PC-9 (cell line): Measurements from ENCODE around the gene NFIX. TPM values are rescaled to one million over a fixed set of nuclear protein-coding genes. Genes with fewer than 3 reads are reported as not detected.
A peak's percentile ranks its signal among the peaks of the same experiment; 100 is the strongest.

ENCODE experiments used
- BruUV-seq: library from RNA; stranded (reverse); fragments of 400-500 nt; replicated peaks from 2 replicates; lab custom pipeline; 2021; lab: Mats Ljungman, UMichigan
- CTCF ChIA-PET: fragments of 300-600 bp; sonication (Branson Sonifier 250); formaldehyde crosslinking; loops from one replicate; lab custom pipeline; 2022; ENCODE audit warnings: antibody characterized with exemption; lab: Charles Lee
- POLR2A ChIA-PET: fragments of 300-600 bp; sonication (Branson Sonifier 250); formaldehyde crosslinking; loops from one replicate; lab custom pipeline; 2022; ENCODE audit warnings: antibody characterized with exemption; ENCODE audit not compliant: unreplicated experiment; lab: Charles Lee
- DNase-seq, 2 experiments: peaks; one replicate each; pipeline versions ENCODE4 v3.0.0 to v3.0.0-alpha.2; 2015 to 2022; ENCODE audit warnings: mixed read lengths in 1 of 2
- H2AFZ ChIP-seq: fragments of 200-600 bp; sonication (generic); 2 replicates; pipeline ENCODE4 v1.8.1; 2017; ENCODE audit warnings: antibody characterized with exemption
- H3F3A ChIP-seq: fragments of 200-600 bp; sonication (generic); 2 replicates; pipeline ENCODE4 v1.8.1; 2017; ENCODE audit warnings: antibody characterized with exemption, mild to moderate bottlenecking, low read depth; ENCODE audit not compliant: insufficient read depth
- H3K27ac ChIP-seq: fragments of 200-600 bp; sonication (generic); 2 replicates; pipeline ENCODE4 v1.6.1; 2016; ENCODE audit warnings: mixed run types
- H3K27me3 ChIP-seq: fragments of 200-600 bp; sonication (generic); 2 replicates; pipeline ENCODE4 v1.6.1; 2016; ENCODE audit warnings: low read depth, mixed run types; ENCODE audit not compliant: insufficient read depth
- H3K36me3 ChIP-seq: fragments of 200-600 bp; sonication (generic); 2 replicates; pipeline ENCODE4 v1.6.1; 2016; ENCODE audit warnings: low read depth, mixed run types
- H3K4me1 ChIP-seq: fragments of 200-600 bp; sonication (generic); replicated peaks from 2 replicates; pipeline ENCODE4 v1.6.1; 2016; ENCODE audit warnings: mixed run types; ENCODE audit not compliant: insufficient read depth
- H3K4me2 ChIP-seq: fragments of 200-600 bp; sonication (generic); 2 replicates; pipeline ENCODE4 v1.6.1; 2017; ENCODE audit warnings: mixed run types
- H3K4me3 ChIP-seq: fragments of 200-600 bp; sonication (generic); 2 replicates; pipeline ENCODE4 v1.6.1; 2016; ENCODE audit warnings: mixed run types
- H3K79me2 ChIP-seq: fragments of 200-600 bp; sonication (generic); 2 replicates; pipeline ENCODE4 v1.6.1; 2017; ENCODE audit warnings: low read depth, mixed run types
- H3K9me2 ChIP-seq: fragments of 200-600 bp; sonication (generic); 2 replicates; pipeline ENCODE4 v1.8.1; 2017; ENCODE audit warnings: mild to moderate bottlenecking; ENCODE audit not compliant: insufficient read depth
- H3K9me3 ChIP-seq: fragments of 200-600 bp; sonication (generic); 2 replicates; pipeline ENCODE4 v1.8.1; 2016; ENCODE audit warnings: low read depth; ENCODE audit not compliant: insufficient read depth
- H4K20me1 ChIP-seq: fragments of 200-600 bp; sonication (generic); 2 replicates; pipeline ENCODE4 v1.8.1; 2017; ENCODE audit not compliant: insufficient read depth
- EZH2 ChIP-seq: fragments of 200-600 bp; sonication (generic); IDR thresholded peaks from 2 replicates; pipeline ENCODE4 v1.8.0; 2017; ENCODE audit warnings: antibody characterized with exemption, low read depth
- intact Hi-C: fragments of 100-400 bp; cut with micrococcal nuclease; formaldehyde crosslinking; loops from one replicate; pipeline ENCODE4 v1.10.0; 2022; ENCODE audit not compliant: unreplicated experiment
- total RNA-seq: library from RNA; stranded (reverse); gene quantifications from 2 replicates; pipeline ENCODE4 v1.2.3, GENCODE V29; 2021
- TF ChIP-seq, protein P1 (sequence below): fragments of 200-600 bp; sonication (generic); conservative IDR thresholded peaks from 2 replicates; pipeline ENCODE4 v1.6.1; 2017; ENCODE audit warnings: mixed run types, antibody characterized with exemption, mild to moderate bottlenecking, moderate library complexity

NFIX gene
- total RNA-seq, 1 experiment from 2014 or later, result 24.2 TPM

DNA sequence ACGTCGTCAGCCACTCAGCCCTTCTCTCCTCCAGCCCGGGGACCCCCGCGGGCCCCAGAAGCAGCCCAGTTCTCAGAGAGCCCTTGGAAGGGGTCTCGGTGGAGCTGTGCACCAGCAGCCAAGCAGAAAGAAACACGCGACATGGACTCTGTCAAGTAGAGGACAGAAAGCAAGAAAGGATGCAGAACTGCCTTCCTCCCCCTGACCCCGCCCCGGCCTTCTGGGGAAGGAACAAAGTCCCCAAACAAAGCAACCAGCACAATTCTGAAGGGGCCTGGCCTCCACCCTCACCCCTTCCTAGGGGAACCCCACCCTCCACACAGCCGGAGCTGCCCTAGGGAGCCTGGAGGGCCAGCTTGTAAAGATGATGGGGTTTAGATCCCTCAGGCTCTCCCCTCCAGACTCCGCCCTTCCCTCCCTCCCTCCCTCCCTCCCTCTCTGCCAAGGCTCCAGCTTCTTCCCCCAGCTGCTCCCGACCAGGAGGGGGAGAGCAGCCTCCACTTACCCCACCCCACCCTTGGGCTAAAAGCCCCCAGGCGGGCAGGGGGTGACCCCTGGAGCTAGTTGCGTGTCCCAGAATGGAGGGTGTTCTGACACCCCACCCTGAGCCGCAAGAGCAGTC lies 99.6 kb downstream of the NFIX start:
- peaks cover 9% of the 10 kb centered on the region; the same call in 1 of the 2 replicates for H3K4me1 ChIP-seq
- ChIA-PET POLR2A (no interaction called here), CTCF (interaction anchor here (0.5 to 0.6 kb wide), 2 partner anchors 109 to 210 kb away, joined by 3 read pairs; no protein-coding TSS in a partner anchor)
- intact Hi-C loops, result loop anchor here (2.0 kb wide), 1 partner anchor 110 kb away; no protein-coding TSS in a partner anchor
- H4K20me1 ChIP-seq, result no peaks in the 10 kb centered on the region
- no peaks in the 10 kb centered on the region for H3K27me3 ChIP-seq
- no peaks in the 10 kb centered on the region for H3K36me3 ChIP-seq
- no peak for TF ChIP-seq EZH2
- TF ChIP-seq, protein P1, sequence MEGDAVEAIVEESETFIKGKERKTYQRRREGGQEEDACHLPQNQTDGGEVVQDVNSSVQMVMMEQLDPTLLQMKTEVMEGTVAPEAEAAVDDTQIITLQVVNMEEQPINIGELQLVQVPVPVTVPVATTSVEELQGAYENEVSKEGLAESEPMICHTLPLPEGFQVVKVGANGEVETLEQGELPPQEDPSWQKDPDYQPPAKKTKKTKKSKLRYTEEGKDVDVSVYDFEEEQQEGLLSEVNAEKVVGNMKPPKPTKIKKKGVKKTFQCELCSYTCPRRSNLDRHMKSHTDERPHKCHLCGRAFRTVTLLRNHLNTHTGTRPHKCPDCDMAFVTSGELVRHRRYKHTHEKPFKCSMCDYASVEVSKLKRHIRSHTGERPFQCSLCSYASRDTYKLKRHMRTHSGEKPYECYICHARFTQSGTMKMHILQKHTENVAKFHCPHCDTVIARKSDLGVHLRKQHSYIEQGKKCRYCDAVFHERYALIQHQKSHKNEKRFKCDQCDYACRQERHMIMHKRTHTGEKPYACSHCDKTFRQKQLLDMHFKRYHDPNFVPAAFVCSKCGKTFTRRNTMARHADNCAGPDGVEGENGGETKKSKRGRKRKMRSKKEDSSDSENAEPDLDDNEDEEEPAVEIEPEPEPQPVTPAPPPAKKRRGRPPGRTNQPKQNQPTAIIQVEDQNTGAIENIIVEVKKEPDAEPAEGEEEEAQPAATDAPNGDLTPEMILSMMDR, result no peak
- no peak overlapping the region for H2AFZ ChIP-seq
- no peak overlapping the region for H3K27ac ChIP-seq
- H3K79me2 ChIP-seq, result no peaks in the 10 kb centered on the region
- no peak for DNase-seq
- no TSS peak for BruUV-seq
- no peak overlapping the region for H3K4me2 ChIP-seq
- peaks cover 5% of the 10 kb centered on the region; the same call in 1 of the 2 replicates for H3F3A ChIP-seq
- no peaks in the 10 kb centered on the region for H3K9me2 ChIP-seq
- H3K4me3 ChIP-seq, result no peak overlapping the region
- H3K9me3 ChIP-seq, result no peaks in the 10 kb centered on the region

GRCh38 chr19:13095393-13095784 lies 100.1 kb downstream of the NFIX start:
- no peak for DNase-seq
- Histone ChIP-seq H3K4me2 (no peak overlapping the region), H3K27ac (no peak overlapping the region), H4K20me1 (no peaks in the 10 kb centered on the region), H3K79me2 (no peaks in the 10 kb centered on the region), H2AFZ (no peak overlapping the region), H3K9me3 (no peaks in the 10 kb centered on the region), H3K9me2 (no peaks in the 10 kb centered on the region), H3F3A (peaks cover 5% of the 10 kb centered on the region; the same call in 1 of the 2 replicates), H3K4me3 (no peak overlapping the region), H3K4me1 (peaks cover 9% of the 10 kb centered on the region; the same call in 1 of the 2 replicates), H3K27me3 (no peaks in the 10 kb centered on the region), H3K36me3 (no peaks in the 10 kb centered on the region)
- ChIA-PET POLR2A (no interaction called here), CTCF (interaction anchor here (0.5 kb wide), 1 partner anchor 210 kb away, joined by 3 read pairs; no protein-coding TSS in a partner anchor)
- TF ChIP-seq, protein P1, result no peak
- no peak for TF ChIP-seq EZH2
- intact Hi-C loops, result loop anchor here (2.0 kb wide), 1 partner anchor 111 kb away; no protein-coding TSS in a partner anchor
- no TSS peak for BruUV-seq

- POLR2A ChIA-PET, result no interaction called here
- Histone ChIP-seq H3K9me3 (no peaks in the 10 kb centered on the region), H3K27ac (no peak overlapping the region), H3F3A (peaks cover 5% of the 10 kb centered on the region; the same call in 1 of the 2 replicates), H3K4me3 (no peak overlapping the region), H3K4me1 (peaks cover 9% of the 10 kb centered on the region; the same call in 1 of the 2 replicates), H3K79me2 (no peaks in the 10 kb centered on the region), H4K20me1 (no peaks in the 10 kb centered on the region), H3K27me3 (no peaks in the 10 kb centered on the region), H3K4me2 (peak overlapping the region; percentile 32), H3K36me3 (no peaks in the 10 kb centered on the region), H3K9me2 (no peaks in the 10 kb centered on the region), H2AFZ (no peak overlapping the region)
- no peak for DNase-seq
- no TSS peak for BruUV-seq
- intact Hi-C loops, result loop anchor here (2.0 kb wide), 1 partner anchor 111 kb away; no protein-coding TSS in a partner anchor
- TF ChIP-seq EZH2, result no peak
- TF ChIP-seq, protein P1, result no peak; the same call in 1 of the 2 replicates
- CTCF ChIA-PET, result no interaction called here
Measured at GRCh38 chr19:13095934-13096927, 101.0 kb downstream of the NFIX start.
